GM18868 (cell line): ENCODE results near the gene WDR7.

ENCODE experiments used
- ATAC-seq: cut with Tn5 transposase; IDR thresholded peaks from one replicate; pipeline ENCODE4 v1.9.1; 2021; ENCODE audit warnings: mild to moderate bottlenecking, moderate library complexity; ENCODE audit not compliant: unreplicated experiment

WDR7 gene

GRCh38 chr18:57063601-57064103, 412.5 kb downstream of the WDR7 start:
- ATAC-seq = no peak

- no peak for ATAC-seq
These were observed 422.5 kb downstream of the WDR7 start for GRCh38 chr18:57073501-57074187.

- no peak for ATAC-seq
These were observed 424.7 kb downstream of the WDR7 start for GRCh38 chr18:57075716-57076400.

GRCh38 chr18:57077005-57077765, 426.0 kb downstream of the WDR7 start:
- ATAC-seq = no peak

GRCh38 chr18:57077786-57078552, 426.8 kb downstream of the WDR7 start:
- ATAC-seq = peak; percentile 91

GRCh38 chr18:57078614-57079013, 427.5 kb downstream of the WDR7 start:
- no peak for ATAC-seq

GRCh38 chr18:57080479-57080878, 429.3 kb downstream of the WDR7 start:
- ATAC-seq = no peak

- ATAC-seq = no peak
These were observed 430.7 kb downstream of the WDR7 start for GRCh38 chr18:57081899-57082298.

- no peak for ATAC-seq
These were observed 432.3 kb downstream of the WDR7 start for GRCh38 chr18:57083485-57083884.

GRCh38 chr18:57084331-57085271, 433.4 kb downstream of the WDR7 start:
- ATAC-seq = peak; percentile 86

GRCh38 chr18:57085371-57085770, 434.2 kb downstream of the WDR7 start:
- no peak for ATAC-seq

GRCh38 chr18:57086163-57086562, 435.0 kb downstream of the WDR7 start:
- ATAC-seq = no peak
